Activated naive CD4-positive, alpha-beta T cell treated with anti-CD3 and anti-CD28 coated beads, Interleukin-2, amount 50 U/mL, for 16 hours (primary cell): ENCODE data around the gene RFX2.
A peak's percentile ranks its signal among the peaks of the same experiment; 100 is the strongest.
"Not testable (repeated sequence)": the region's sequence is repeated elsewhere in the genome, so short reads cannot be mapped to it uniquely, and the experiment has no call there.

Source experiments
- DNase-seq: peaks from one replicate; pipeline ENCODE4 v3.0.0-alpha.2; 2020

RFX2 gene

GRCh38 chr19:6006896-6007295 lies 103.4 kb downstream of the RFX2 start:
- no peak for DNase-seq

- DNase-seq, result not testable (repeated sequence)
These were observed 104.2 kb downstream of the RFX2 start for GRCh38 chr19:6006070-6006446.

GRCh38 chr19:6005321-6006069 lies 104.8 kb downstream of the RFX2 start:
- DNase-seq, result no peak

- no peak for DNase-seq
These were observed 106.3 kb downstream of the RFX2 start for GRCh38 chr19:6003976-6004375.

GRCh38 chr19:6002591-6002990 lies 107.7 kb downstream of the RFX2 start:
- no peak for DNase-seq

GRCh38 chr19:6000228-6000847 lies 110.0 kb downstream of the RFX2 start:
- no peak for DNase-seq

GRCh38 chr19:5999693-6000092 lies 110.6 kb downstream of the RFX2 start:
- no peak for DNase-seq

GRCh38 chr19:5997371-5997770 lies 112.9 kb downstream of the RFX2 start:
- no peak for DNase-seq

GRCh38 chr19:5996623-5997320 lies 113.5 kb downstream of the RFX2 start:
- no peak for DNase-seq

- no peak for DNase-seq
These were observed 114.2 kb downstream of the RFX2 start for GRCh38 chr19:5996102-5996501.

- no peak for DNase-seq
These were observed 114.7 kb downstream of the RFX2 start for GRCh38 chr19:5995606-5996005.

- no peak for DNase-seq
These were observed 115.7 kb downstream of the RFX2 start for GRCh38 chr19:5994405-5995165.

GRCh38 chr19:5993648-5994358 lies 116.5 kb downstream of the RFX2 start:
- DNase-seq, result no peak

- no peak for DNase-seq
These were observed 117.1 kb downstream of the RFX2 start for GRCh38 chr19:5993201-5993600.

GRCh38 chr19:5992756-5993155 lies 117.5 kb downstream of the RFX2 start:
- DNase-seq, result no peak

- no peak for DNase-seq
These were observed 119.0 kb downstream of the RFX2 start for GRCh38 chr19:5991244-5991838.

- DNase-seq, result no peak
These were observed 120.0 kb downstream of the RFX2 start for GRCh38 chr19:5990289-5990797.

GRCh38 chr19:5989388-5990074 lies 120.8 kb downstream of the RFX2 start:
- no peak for DNase-seq

- no peak for DNase-seq
These were observed 121.5 kb downstream of the RFX2 start for GRCh38 chr19:5988517-5989387.

GRCh38 chr19:5987077-5987818 lies 123.1 kb downstream of the RFX2 start:
- DNase-seq, result peak; percentile 70
